Measurements from ENCODE around the gene TRAF7.
"Not testable (repeated sequence)": the region's sequence is repeated elsewhere in the genome, so short reads cannot be mapped to it uniquely, and the experiment has no call there.

GRCh38 chr16:2109872-2110271, 45.7 kb upstream of the TRAF7 start:
- TF ChIP-seq CTCF (IDR thresholded peaks at IDR 0.05; ENCODE audit: low read length); EZH2 (IDR thresholded peaks at IDR 0.05; ENCODE audit: borderline replicate concordance, low read length): not testable (repeated sequence)
